Mucosa of rectum (tissue), 2 donors: Measurements from ENCODE around the gene MRPL44.
"Not testable (repeated sequence)": the region's sequence is repeated elsewhere in the genome, so short reads cannot be mapped to it uniquely, and the experiment has no call there.

ENCODE experiments used
- H3K27ac ChIP-seq, 2 donors: one replicate each; pipeline ENCODE4 v1.7.0; 2013; ENCODE audit warnings: inconsistent platforms in 2 of 2, low read depth in 2 of 2, low read length in 2 of 2
- H3K27me3 ChIP-seq, 2 donors: one replicate each; pipeline ENCODE4 v1.7.0; 2013; ENCODE audit warnings: low read length in 2 of 2; ENCODE audit not compliant: control insufficient read depth in 2 of 2, insufficient read depth in 2 of 2
- H3K36me3 ChIP-seq, 2 donors: one replicate each; pipeline ENCODE4 v1.7.0; 2013; ENCODE audit warnings: low read length in 2 of 2; ENCODE audit not compliant: control insufficient read depth in 2 of 2, insufficient read depth in 2 of 2
- H3K4me1 ChIP-seq, 2 donors: one replicate each; pipeline ENCODE4 v1.7.0; 2013; ENCODE audit warnings: low read length in 2 of 2, mild to moderate bottlenecking in 1 of 2; ENCODE audit not compliant: control insufficient read depth in 2 of 2, insufficient read depth in 2 of 2
- H3K4me3 ChIP-seq, 2 donors: one replicate each; pipeline ENCODE4 v1.7.0; 2013; ENCODE audit warnings: low read length in 2 of 2
- H3K9ac ChIP-seq, 2 donors: one replicate each; pipeline ENCODE4 v1.7.0; 2013; ENCODE audit warnings: low read length in 2 of 2, low read depth in 1 of 2, mild to moderate bottlenecking in 1 of 2
- H3K9me3 ChIP-seq, 2 donors: one replicate each; pipeline ENCODE4 v1.7.0; 2013; ENCODE audit warnings: low read length in 2 of 2; ENCODE audit not compliant: control insufficient read depth in 2 of 2
- donor health status: healthy.
- donor health status: Normal muscosa, but diverticular disease.

MRPL44 gene

GRCh38 chr2:224000662-224001061 is 43.4 kb downstream of the MRPL44 start:
- not testable (repeated sequence) for H3K27ac ChIP-seq, H3K4me1 ChIP-seq, H3K9me3 ChIP-seq, H3K36me3 ChIP-seq, H3K4me3 ChIP-seq, H3K27me3 ChIP-seq, H3K9ac ChIP-seq

- Histone ChIP-seq H3K27me3 (no peaks in the 10 kb centered on the region), H3K9ac (no peak overlapping the region), H3K27ac (no peak overlapping the region), H3K4me1 (peaks cover 8 to 11% of the 10 kb centered on the region in 2 donors), H3K4me3 (no peak overlapping the region), H3K36me3 (no peaks in the 10 kb centered on the region), H3K9me3 (no peaks in the 10 kb centered on the region)
Measured at GRCh38 chr2:224004105-224004695, 46.9 kb downstream of the MRPL44 start.

- Histone ChIP-seq H3K9ac (no peak overlapping the region), H3K27me3 (no peaks in the 10 kb centered on the region), H3K4me1 (peaks cover 8 to 18% of the 10 kb centered on the region in 2 donors), H3K36me3 (no peaks in the 10 kb centered on the region), H3K27ac (peak overlapping the region; percentile 64 to 68), H3K4me3 (peak overlapping the region; percentile 52 to 56), H3K9me3 (no peaks in the 10 kb centered on the region)
Measured at GRCh38 chr2:224008702-224009261, 51.5 kb downstream of the MRPL44 start.

GRCh38 chr2:224009605-224010315 is 52.5 kb downstream of the MRPL44 start:
- Histone ChIP-seq H3K4me3 (no peak overlapping the region), H3K27me3 (no peaks in the 10 kb centered on the region), H3K27ac (peak overlapping the region in 1 of 2 donors; percentile 68), H3K9me3 (no peaks in the 10 kb centered on the region), H3K36me3 (no peaks in the 10 kb centered on the region), H3K9ac (no peak overlapping the region), H3K4me1 (peaks cover 8 to 18% of the 10 kb centered on the region in 2 donors)

GRCh38 chr2:224011837-224012236 is 54.6 kb downstream of the MRPL44 start:
- no peaks in the 10 kb centered on the region for H3K27me3 ChIP-seq
- no peak overlapping the region for H3K9ac ChIP-seq
- no peak overlapping the region for H3K27ac ChIP-seq
- H3K9me3 ChIP-seq: no peaks in the 10 kb centered on the region
- no peak overlapping the region for H3K4me3 ChIP-seq
- no peaks in the 10 kb centered on the region for H3K36me3 ChIP-seq
- peaks cover 10 to 20% of the 10 kb centered on the region in 2 donors for H3K4me1 ChIP-seq

- Histone ChIP-seq H3K36me3 (no peaks in the 10 kb centered on the region), H3K9me3 (no peaks in the 10 kb centered on the region), H3K4me1 (peaks cover 3 to 8% of the 10 kb centered on the region in 2 donors), H3K27me3 (no peaks in the 10 kb centered on the region), H3K9ac (no peak overlapping the region), H3K4me3 (no peak overlapping the region), H3K27ac (no peak overlapping the region)
Measured at GRCh38 chr2:224014336-224014735, 57.1 kb downstream of the MRPL44 start.

- Histone ChIP-seq H3K27me3 (no peaks in the 10 kb centered on the region), H3K36me3 (no peaks in the 10 kb centered on the region), H3K4me1 (peaks cover 2 to 3% of the 10 kb centered on the region in 2 donors), H3K4me3 (no peak overlapping the region), H3K9ac (no peak overlapping the region), H3K27ac (no peak overlapping the region), H3K9me3 (no peaks in the 10 kb centered on the region)
Measured at GRCh38 chr2:224016963-224017362, 59.7 kb downstream of the MRPL44 start.
